Fibroblast of lung (primary cell): ENCODE data around the gene SMC1B.

Experiments
- EZH2 ChIP-seq: IDR thresholded peaks from 2 replicates; pipeline ENCODE4 v1.5.1; 2012; ENCODE audit warnings: low read length, control low read depth, mild to moderate bottlenecking; ENCODE audit errors: missing control alignments
- TF ChIP-seq, protein P1 (sequence below), 2 donors: IDR thresholded peaks in 1 of 2; conservative IDR thresholded peaks in 1 of 2; 1 replicate in 1 of 2; 2 replicates in 1 of 2; pipeline ENCODE4 v1.5.1; 2011 to 2012; ENCODE audit warnings: low read length in 2 of 2, control low read depth in 1 of 2, inconsistent platforms in 1 of 2, low read depth in 1 of 2, mild to moderate bottlenecking in 1 of 2

DNA sequence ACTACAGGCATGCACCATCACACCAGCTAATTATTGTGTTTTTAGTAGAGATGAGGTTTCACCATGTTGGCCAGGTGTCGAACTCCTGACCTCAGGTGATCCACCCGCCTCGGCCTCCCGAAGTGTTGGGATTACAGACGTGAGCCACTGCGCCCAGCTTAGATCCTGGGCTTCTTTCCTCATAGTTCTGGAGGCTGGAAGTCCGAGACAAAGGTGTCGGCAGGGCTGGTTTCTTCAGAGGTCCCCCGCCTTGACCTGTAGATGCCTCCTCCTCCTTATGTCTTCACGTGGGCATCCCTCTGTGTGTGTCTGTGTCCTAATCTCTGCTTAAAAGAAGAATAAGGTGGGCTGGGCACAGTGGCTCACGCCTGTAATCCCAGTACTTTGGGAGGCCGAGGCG lies 45.1 kb upstream of the SMC1B start:
- TF ChIP-seq, protein P1, sequence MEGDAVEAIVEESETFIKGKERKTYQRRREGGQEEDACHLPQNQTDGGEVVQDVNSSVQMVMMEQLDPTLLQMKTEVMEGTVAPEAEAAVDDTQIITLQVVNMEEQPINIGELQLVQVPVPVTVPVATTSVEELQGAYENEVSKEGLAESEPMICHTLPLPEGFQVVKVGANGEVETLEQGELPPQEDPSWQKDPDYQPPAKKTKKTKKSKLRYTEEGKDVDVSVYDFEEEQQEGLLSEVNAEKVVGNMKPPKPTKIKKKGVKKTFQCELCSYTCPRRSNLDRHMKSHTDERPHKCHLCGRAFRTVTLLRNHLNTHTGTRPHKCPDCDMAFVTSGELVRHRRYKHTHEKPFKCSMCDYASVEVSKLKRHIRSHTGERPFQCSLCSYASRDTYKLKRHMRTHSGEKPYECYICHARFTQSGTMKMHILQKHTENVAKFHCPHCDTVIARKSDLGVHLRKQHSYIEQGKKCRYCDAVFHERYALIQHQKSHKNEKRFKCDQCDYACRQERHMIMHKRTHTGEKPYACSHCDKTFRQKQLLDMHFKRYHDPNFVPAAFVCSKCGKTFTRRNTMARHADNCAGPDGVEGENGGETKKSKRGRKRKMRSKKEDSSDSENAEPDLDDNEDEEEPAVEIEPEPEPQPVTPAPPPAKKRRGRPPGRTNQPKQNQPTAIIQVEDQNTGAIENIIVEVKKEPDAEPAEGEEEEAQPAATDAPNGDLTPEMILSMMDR (conservative IDR thresholded peaks at IDR 0.05 in 1 of 2, IDR thresholded peaks at IDR 0.05 in 1 of 2; ENCODE audit: low read depth in 1 of 2, low read length in 2 of 2) = no peak
- TF ChIP-seq EZH2 = no peak
